ENCODE data around the gene MVP.

The MVP gene

GRCh38 chr16:29805232-29806098 lies 14.8 kb upstream of the MVP start:
- no peak for TF ChIP-seq CTCF (IDR thresholded peaks at IDR 0.05; ENCODE audit: low read depth, low read length)
- H3K4me3 ChIP-seq (replicated peaks in 1 of 2; ENCODE audit: low read depth in 2 of 2, low read length in 2 of 2): peak overlapping the region; percentile 82 to 96
- peak; percentile 98 for DNase-seq (ENCODE audit: low read depth in 2 of 2)

GRCh38 chr16:29806099-29806579 lies 14.1 kb upstream of the MVP start, which contains the start of gene MAZ:
Gene MAZ, plus strand, starts transcription at chr16:29806529. Its CDS starts 173 bp downstream, at chr16:29806702.
- peak in 1 of 2 donors; percentile 93 for DNase-seq (ENCODE audit: low read depth in 2 of 2)
- H3K4me3 ChIP-seq (replicated peaks in 1 of 2; ENCODE audit: low read depth in 2 of 2, low read length in 2 of 2): peak within 1 kb of the TSS; percentile 82 to 96
- TF ChIP-seq CTCF (IDR thresholded peaks at IDR 0.05; ENCODE audit: low read depth, low read length): no peak

- peak in 1 of 2 donors; percentile 40 for DNase-seq (ENCODE audit: low read depth in 2 of 2)
- peak overlapping the region; percentile 65 to 69 for H3K4me3 ChIP-seq (replicated peaks in 1 of 2; ENCODE audit: low read depth in 2 of 2, low read length in 2 of 2)
- no peak for TF ChIP-seq CTCF (IDR thresholded peaks at IDR 0.05; ENCODE audit: low read depth, low read length)
Observed at GRCh38 chr16:29806641-29807425, 13.4 kb upstream of the MVP start.

GRCh38 chr16:29807426-29808218 lies 12.6 kb upstream of the MVP start:
- TF ChIP-seq CTCF (IDR thresholded peaks at IDR 0.05; ENCODE audit: low read depth, low read length): peak; percentile 50
- peak overlapping the region; percentile 52 to 69 for H3K4me3 ChIP-seq (replicated peaks in 1 of 2; ENCODE audit: low read depth in 2 of 2, low read length in 2 of 2)
- peak; percentile 96 for DNase-seq (ENCODE audit: low read depth in 2 of 2)

- peak overlapping the region; percentile 52 to 69 for H3K4me3 ChIP-seq (replicated peaks in 1 of 2; ENCODE audit: low read depth in 2 of 2, low read length in 2 of 2)
- no peak for TF ChIP-seq CTCF (IDR thresholded peaks at IDR 0.05; ENCODE audit: low read depth, low read length)
- DNase-seq (ENCODE audit: low read depth in 2 of 2): no peak
Observed at GRCh38 chr16:29808219-29808900, 11.9 kb upstream of the MVP start.
